Karpas-422 (cell line): ENCODE measurements around the gene ATF4. TPM values are rescaled to one million over a fixed set of nuclear protein-coding genes. Genes with fewer than 3 reads are reported as not detected.

Experiments
- DNase-seq: peaks from one replicate; pipeline ENCODE4 v3.0.0-alpha.2; 2015
- H2AFZ ChIP-seq: fragments of 200-600 bp; sonication (generic); 2 replicates; pipeline ENCODE4 v1.6.1; 2014; ENCODE audit warnings: antibody characterized with exemption, low read length, mixed read lengths
- H3K27ac ChIP-seq: fragments of 200-600 bp; sonication (generic); 2 replicates; pipeline ENCODE4 v1.5.1; 2014; ENCODE audit warnings: mild to moderate bottlenecking, low read length, moderate library complexity
- H3K27me3 ChIP-seq: fragments of 200-600 bp; sonication (generic); 2 replicates; pipeline ENCODE4 v1.6.1; 2014; ENCODE audit warnings: low read length, mixed read lengths
- H3K36me3 ChIP-seq: fragments of 200-600 bp; sonication (generic); 2 replicates; pipeline ENCODE4 v1.6.1; 2014; ENCODE audit warnings: low read length, mixed read lengths; ENCODE audit not compliant: insufficient read depth
- H3K4me1 ChIP-seq: fragments of 200-600 bp; sonication (generic); 2 replicates; pipeline ENCODE4 v1.6.1; 2014; ENCODE audit warnings: mild to moderate bottlenecking, low read length, mixed read lengths
- H3K4me2 ChIP-seq: fragments of 200-600 bp; sonication (generic); 2 replicates; pipeline ENCODE4 v1.6.1; 2014; ENCODE audit warnings: low read length, low read depth, mild to moderate bottlenecking; ENCODE audit not compliant: poor library complexity, severe bottlenecking
- H3K4me3 ChIP-seq: fragments of 200-600 bp; sonication (generic); 2 replicates; pipeline ENCODE4 v1.5.1; 2014; ENCODE audit warnings: mild to moderate bottlenecking, antibody characterized with exemption, low read length, mixed read lengths
- H3K79me2 ChIP-seq: fragments of 200-600 bp; sonication (generic); 2 replicates; pipeline ENCODE4 v1.6.1; 2014; ENCODE audit warnings: mild to moderate bottlenecking, low read length, mixed read lengths
- H3K9ac ChIP-seq: fragments of 200-600 bp; sonication (generic); 2 replicates; pipeline ENCODE4 v1.6.0; 2014; ENCODE audit warnings: low read length
- H3K9me2 ChIP-seq: fragments of 200-600 bp; sonication (generic), shearing (Covaris generic); replicated peaks from 2 replicates; pipeline ENCODE4 v1.6.0; 2014; ENCODE audit warnings: mild to moderate bottlenecking, low read length, moderate library complexity; ENCODE audit not compliant: insufficient read depth
- H3K9me3 ChIP-seq: fragments of 300-700, 200-600 bp; sonication (generic); 2 replicates; pipeline ENCODE4 v1.6.1; 2014; ENCODE audit warnings: low read length, mixed read lengths
- H4K20me1 ChIP-seq: fragments of 200-600 bp; sonication (generic); 2 replicates; pipeline ENCODE4 v1.6.1; 2014; ENCODE audit warnings: mild to moderate bottlenecking, antibody characterized with exemption, low read length, low read depth; ENCODE audit not compliant: insufficient read depth
- total RNA-seq: library from RNA; depleted of rRNA; stranded (reverse); fragments of >200 nt; shearing (Covaris generic); gene quantifications from 2 replicates; pipeline ENCODE4 v1.2.3, GENCODE V29; 2014; ENCODE audit warnings: low replicate concordance; rRNA removed

Gene ATF4
- total RNA-seq, result 543 and 666 TPM in 2 replicates

DNA sequence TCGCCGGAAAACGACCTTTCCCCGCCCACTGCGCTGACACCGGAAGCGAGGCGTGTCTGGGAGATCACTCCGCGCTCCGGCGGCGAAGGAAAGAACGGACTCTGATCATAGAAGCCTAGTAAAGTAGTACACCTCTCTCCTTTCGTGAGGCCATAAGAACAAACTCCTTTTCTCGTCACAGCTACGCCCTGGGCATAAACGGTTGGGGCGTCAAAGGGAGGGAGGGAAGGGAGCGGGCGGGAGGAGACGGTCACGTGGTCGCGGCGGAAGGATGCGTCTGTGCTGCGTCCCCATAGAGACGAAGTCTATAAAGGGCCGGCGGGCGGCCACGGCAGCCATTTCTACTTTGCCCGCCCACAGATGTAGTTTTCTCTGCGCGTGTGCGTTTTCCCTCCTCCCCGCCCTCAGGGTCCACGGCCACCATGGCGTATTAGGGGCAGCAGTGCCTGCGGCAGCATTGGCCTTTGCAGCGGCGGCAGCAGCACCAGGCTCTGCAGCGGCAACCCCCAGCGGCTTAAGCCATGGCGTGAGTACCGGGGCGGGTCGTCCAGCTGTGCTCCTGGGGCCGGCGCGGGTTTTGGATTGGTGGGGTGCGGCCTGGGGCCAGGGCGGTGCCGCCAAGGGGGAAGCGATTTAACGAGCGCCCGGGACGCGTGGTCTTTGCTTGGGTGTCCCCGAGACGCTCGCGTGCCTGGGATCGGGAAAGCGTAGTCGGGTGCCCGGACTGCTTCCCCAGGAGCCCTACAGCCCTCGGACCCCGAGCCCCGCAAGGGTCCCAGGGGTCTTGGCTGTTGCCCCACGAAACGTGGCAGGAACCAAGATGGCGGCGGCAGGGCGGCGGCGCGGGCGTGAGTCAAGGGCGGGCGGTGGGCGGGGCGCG lies at the start of gene ATF4:
ATF4 (plus strand) TSS at position 337 of the 880 bp plus-strand sequence. CDS start 884 bp downstream, outside the sequence.
- peak within 1 kb of the TSS; percentile 75; the same call in 1 of the 2 replicates for H2AFZ ChIP-seq
- H3K4me1 ChIP-seq, result peaks cover 58% of the 10 kb centered on the region

DNA sequence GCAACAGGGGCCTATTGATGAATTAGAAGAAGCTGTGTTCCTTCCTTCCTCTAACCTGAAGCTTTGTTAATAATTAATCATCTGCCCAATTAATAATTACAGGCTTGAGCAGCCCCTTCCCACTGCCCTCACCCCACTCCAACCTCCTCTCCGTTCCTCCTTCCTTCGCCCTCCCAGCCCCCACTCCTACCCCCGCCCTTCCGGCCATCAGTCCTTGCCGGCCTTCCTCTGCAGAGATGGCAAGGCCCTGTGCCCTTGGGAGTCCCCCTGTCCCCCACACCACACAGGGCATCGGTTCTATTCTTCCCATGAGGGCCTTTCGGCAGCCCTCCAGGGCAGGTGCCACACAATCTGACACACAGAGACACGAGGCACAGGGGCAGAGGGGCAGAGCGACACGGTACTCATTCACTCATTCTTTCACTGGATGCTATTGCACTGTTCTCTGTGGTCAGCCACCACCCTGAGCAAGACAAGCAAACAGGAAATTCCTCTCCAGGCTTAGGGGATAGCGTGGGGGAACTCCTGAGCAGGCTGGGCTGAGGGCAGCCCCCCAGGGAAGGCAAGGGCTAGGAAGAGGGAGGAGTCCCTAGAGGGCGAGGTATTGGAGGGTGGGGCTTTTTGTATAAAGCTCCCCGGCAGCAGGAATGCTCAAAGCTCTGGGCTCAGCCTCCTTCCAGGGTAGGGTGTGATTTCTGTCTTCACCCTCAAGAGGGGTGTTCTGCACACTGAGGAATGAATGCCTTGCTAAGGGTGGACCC lies 48.8 kb upstream of the ATF4 start:
- H3K9me2 ChIP-seq, result no peaks in the 10 kb centered on the region
- no peak overlapping the region for H2AFZ ChIP-seq
- peak overlapping the region; percentile 99 for H3K27ac ChIP-seq
- H3K27me3 ChIP-seq, result no peaks in the 10 kb centered on the region
- H3K36me3 ChIP-seq, result peaks cover 15% of the 10 kb centered on the region
- peaks cover 98% of the 10 kb centered on the region for H3K4me1 ChIP-seq
- peak overlapping the region; percentile 70 for H3K4me2 ChIP-seq
- H3K79me2 ChIP-seq, result peaks cover 100% of the 10 kb centered on the region
- peak overlapping the region; percentile 82 for H3K9ac ChIP-seq
- H4K20me1 ChIP-seq, result peaks cover 38% of the 10 kb centered on the region
- peak overlapping the region; percentile 49 for H3K4me3 ChIP-seq
- peak; percentile 65 for DNase-seq
- H3K9me3 ChIP-seq, result no peaks in the 10 kb centered on the region

More for the DNA sequence above, at the start of gene ATF4:
- peak; percentile 87 for DNase-seq
- Histone ChIP-seq H3K36me3 (peaks cover 50% of the 10 kb centered on the region), H3K9me2 (no peaks in the 10 kb centered on the region), H3K79me2 (peaks cover 29% of the 10 kb centered on the region), H4K20me1 (peaks cover 30% of the 10 kb centered on the region), H3K27ac (peak within 1 kb of the TSS; percentile 92), H3K27me3 (no peaks in the 10 kb centered on the region), H3K4me2 (peak within 1 kb of the TSS; percentile 84), H3K9me3 (no peaks in the 10 kb centered on the region), H3K9ac (peak within 1 kb of the TSS; percentile 99), H3K4me3 (peak within 1 kb of the TSS; percentile 92)

- H2AFZ ChIP-seq, result no peak overlapping the region
- no peaks in the 10 kb centered on the region for H3K9me3 ChIP-seq
- peak overlapping the region; percentile 70 for H3K4me2 ChIP-seq
- peak overlapping the region; percentile 34; the same call in 1 of the 2 replicates for H3K4me3 ChIP-seq
- H3K9ac ChIP-seq, result peak overlapping the region; percentile 82
- H3K9me2 ChIP-seq, result no peaks in the 10 kb centered on the region
- H3K27ac ChIP-seq, result peak overlapping the region; percentile 99
- no peaks in the 10 kb centered on the region for H3K27me3 ChIP-seq
- H3K79me2 ChIP-seq, result peaks cover 100% of the 10 kb centered on the region
- peaks cover 28% of the 10 kb centered on the region for H3K36me3 ChIP-seq
- peaks cover 85% of the 10 kb centered on the region for H3K4me1 ChIP-seq
- peaks cover 51% of the 10 kb centered on the region for H4K20me1 ChIP-seq
- DNase-seq, result peak; percentile 86
Observed at GRCh38 chr22:39472570-39473556, 47.5 kb upstream of the ATF4 start.

DNA sequence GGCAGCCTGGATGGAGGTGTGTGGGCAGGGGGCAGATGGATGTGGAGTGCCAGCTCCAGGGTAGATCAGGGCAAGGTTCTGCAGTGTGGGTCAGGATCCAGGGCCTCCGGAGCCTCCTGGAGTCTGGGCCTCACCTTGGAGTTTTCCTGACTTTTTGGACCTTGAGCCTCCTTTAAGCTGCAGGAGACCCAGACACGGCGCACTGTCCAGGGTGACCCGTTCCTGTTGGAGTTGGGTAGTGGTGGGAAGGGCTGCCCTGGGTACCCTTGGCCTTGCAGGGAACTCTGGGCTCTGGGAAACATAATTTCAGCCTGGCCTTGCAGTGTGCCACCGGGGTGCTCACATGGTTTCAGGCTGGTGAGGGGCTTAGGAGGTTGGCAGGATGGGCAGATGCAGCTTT lies 46.5 kb upstream of the ATF4 start:
- H2AFZ ChIP-seq, result no peak overlapping the region
- peaks cover 61% of the 10 kb centered on the region for H4K20me1 ChIP-seq
- peaks cover 31% of the 10 kb centered on the region for H3K36me3 ChIP-seq
- peak overlapping the region; percentile 18; the same call in 1 of the 2 replicates for H3K4me3 ChIP-seq
- H3K27me3 ChIP-seq, result no peaks in the 10 kb centered on the region
- peak overlapping the region; percentile 82 for H3K9ac ChIP-seq
- H3K4me1 ChIP-seq, result peaks cover 75% of the 10 kb centered on the region
- no peaks in the 10 kb centered on the region for H3K9me2 ChIP-seq
- H3K9me3 ChIP-seq, result no peaks in the 10 kb centered on the region
- H3K4me2 ChIP-seq, result peak overlapping the region; percentile 70
- peaks cover 100% of the 10 kb centered on the region for H3K79me2 ChIP-seq
- peak overlapping the region; percentile 99 for H3K27ac ChIP-seq
- no peak for DNase-seq

DNA sequence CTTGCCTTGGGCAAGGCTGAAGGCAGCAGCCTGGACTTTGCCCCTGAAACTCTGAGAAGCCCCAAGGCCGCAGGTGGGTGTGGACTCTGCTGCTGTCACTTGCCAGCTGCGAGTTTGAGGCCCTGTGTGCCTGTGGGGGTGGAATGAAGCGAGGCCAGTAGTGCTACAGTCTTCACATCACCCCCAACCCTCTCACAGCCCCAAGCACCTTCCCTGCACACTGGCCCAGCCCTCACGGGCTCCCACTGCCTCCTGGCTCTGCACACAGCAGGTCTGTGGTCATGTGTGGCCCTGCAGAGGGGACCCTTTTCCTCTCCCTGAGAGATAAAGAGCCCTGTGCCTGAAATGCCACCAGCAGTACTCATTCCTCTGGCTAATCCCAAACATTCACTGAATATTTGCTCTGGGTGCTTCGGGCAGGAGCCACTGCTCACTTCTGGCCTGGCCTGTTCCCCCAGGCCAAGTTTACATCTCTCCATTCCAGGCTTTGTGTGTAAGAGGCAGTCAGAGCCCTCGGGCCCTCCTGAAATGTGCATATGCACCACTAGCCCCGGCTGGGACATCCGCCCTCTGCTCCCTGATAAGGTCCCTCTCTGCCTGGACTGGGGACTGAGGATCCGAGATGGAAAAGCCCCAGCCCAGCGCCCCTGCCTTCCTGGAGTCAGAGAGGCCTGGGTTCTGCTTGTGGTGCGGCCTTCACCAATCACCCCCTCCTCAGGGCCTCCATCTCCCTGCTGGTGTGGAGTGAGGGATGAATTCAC lies 45.8 kb upstream of the ATF4 start:
- H3K9me3 ChIP-seq, result no peaks in the 10 kb centered on the region
- peaks cover 66% of the 10 kb centered on the region for H4K20me1 ChIP-seq
- H3K36me3 ChIP-seq, result peaks cover 36% of the 10 kb centered on the region
- H3K27ac ChIP-seq, result peak overlapping the region; percentile 99
- peak overlapping the region; percentile 18; the same call in 1 of the 2 replicates for H3K4me3 ChIP-seq
- peak overlapping the region; percentile 82 for H3K9ac ChIP-seq
- no peaks in the 10 kb centered on the region for H3K27me3 ChIP-seq
- H3K4me2 ChIP-seq, result peak overlapping the region; percentile 70
- H3K4me1 ChIP-seq, result peaks cover 69% of the 10 kb centered on the region
- no peak overlapping the region for H2AFZ ChIP-seq
- peak; percentile 58 for DNase-seq
- H3K9me2 ChIP-seq, result no peaks in the 10 kb centered on the region
- peaks cover 100% of the 10 kb centered on the region for H3K79me2 ChIP-seq

GRCh38 chr22:39475337-39475736 lies 45.0 kb upstream of the ATF4 start:
- H3K9me2 ChIP-seq, result no peaks in the 10 kb centered on the region
- peaks cover 61% of the 10 kb centered on the region for H3K4me1 ChIP-seq
- H4K20me1 ChIP-seq, result peaks cover 74% of the 10 kb centered on the region
- no peaks in the 10 kb centered on the region for H3K27me3 ChIP-seq
- H3K36me3 ChIP-seq, result peaks cover 40% of the 10 kb centered on the region
- H3K9ac ChIP-seq, result peak overlapping the region; percentile 82
- peak; percentile 59 for DNase-seq
- H3K27ac ChIP-seq, result peak overlapping the region; percentile 99
- peak overlapping the region; percentile 18; the same call in 1 of the 2 replicates for H3K4me3 ChIP-seq
- no peak overlapping the region for H2AFZ ChIP-seq
- H3K9me3 ChIP-seq, result no peaks in the 10 kb centered on the region
- H3K79me2 ChIP-seq, result peaks cover 99% of the 10 kb centered on the region
- peak overlapping the region; percentile 70 for H3K4me2 ChIP-seq

- no peaks in the 10 kb centered on the region for H3K9me3 ChIP-seq
- no peak overlapping the region for H2AFZ ChIP-seq
- peak overlapping the region; percentile 82; the same call in 1 of the 2 replicates for H3K9ac ChIP-seq
- H3K36me3 ChIP-seq, result peaks cover 40% of the 10 kb centered on the region
- no peaks in the 10 kb centered on the region for H3K9me2 ChIP-seq
- H3K4me1 ChIP-seq, result peaks cover 55% of the 10 kb centered on the region
- H3K4me3 ChIP-seq, result no peak overlapping the region
- DNase-seq, result no peak
- peaks cover 97% of the 10 kb centered on the region for H3K79me2 ChIP-seq
- H3K4me2 ChIP-seq, result peak overlapping the region; percentile 70
- H4K20me1 ChIP-seq, result peaks cover 79% of the 10 kb centered on the region
- H3K27ac ChIP-seq, result peak overlapping the region; percentile 99
- no peaks in the 10 kb centered on the region for H3K27me3 ChIP-seq
Observed at GRCh38 chr22:39475902-39476301, 44.5 kb upstream of the ATF4 start.
